GM18511 (cell line): ENCODE results near the gene UBTD1.
A peak's percentile ranks its signal among the peaks of the same experiment; 100 is the strongest.

Experiments used
- ATAC-seq: cut with Tn5 transposase; IDR thresholded peaks from one replicate; pipeline ENCODE4 v1.9.1; 2021; ENCODE audit warnings: mild to moderate bottlenecking, moderate library complexity; ENCODE audit not compliant: unreplicated experiment

The UBTD1 gene

DNA sequence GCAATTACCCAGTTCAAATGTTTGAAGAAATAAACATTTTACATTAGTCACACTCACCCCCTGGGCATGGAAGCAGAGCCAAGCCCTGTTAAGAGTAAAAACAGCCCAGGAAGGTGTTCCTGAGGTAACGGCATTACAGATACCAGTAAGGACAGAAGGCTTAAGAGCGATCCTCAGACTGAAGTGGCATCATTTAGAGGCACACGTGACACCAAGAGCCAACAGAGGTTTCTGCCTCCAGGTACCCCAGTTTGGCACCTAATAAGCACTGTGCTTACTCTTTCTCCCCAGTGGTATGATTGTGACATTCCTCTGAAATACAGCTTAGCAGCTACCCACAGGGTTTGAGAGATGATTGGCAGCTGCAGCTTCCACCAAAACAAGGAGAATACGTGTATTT is 17.7 kb upstream of the UBTD1 start:
- ATAC-seq = no peak

GRCh38 chr10:97482381-97482780 is 16.3 kb upstream of the UBTD1 start:
- no peak for ATAC-seq

DNA sequence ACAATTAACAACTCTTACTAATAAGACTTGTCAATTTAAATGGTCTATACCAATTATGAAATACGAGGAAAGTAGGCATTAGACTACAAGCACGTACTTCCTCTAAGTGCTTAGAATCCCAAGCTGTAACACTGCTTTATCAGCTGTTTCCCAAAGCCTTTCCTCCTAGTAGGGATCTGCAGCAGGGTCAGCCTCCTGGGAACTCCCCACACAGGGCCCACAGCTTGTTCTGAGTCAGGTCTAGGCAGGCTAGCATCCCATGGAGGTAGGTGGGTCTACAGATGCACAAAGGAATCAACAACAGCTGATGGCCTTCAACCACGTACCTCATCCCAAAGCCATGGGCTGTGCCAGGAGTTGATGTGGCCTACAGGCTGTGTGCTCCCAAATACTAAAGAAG is 15.2 kb upstream of the UBTD1 start:
- ATAC-seq = no peak

- no peak for ATAC-seq
These were observed 14.8 kb upstream of the UBTD1 start for GRCh38 chr10:97483921-97484320.

DNA sequence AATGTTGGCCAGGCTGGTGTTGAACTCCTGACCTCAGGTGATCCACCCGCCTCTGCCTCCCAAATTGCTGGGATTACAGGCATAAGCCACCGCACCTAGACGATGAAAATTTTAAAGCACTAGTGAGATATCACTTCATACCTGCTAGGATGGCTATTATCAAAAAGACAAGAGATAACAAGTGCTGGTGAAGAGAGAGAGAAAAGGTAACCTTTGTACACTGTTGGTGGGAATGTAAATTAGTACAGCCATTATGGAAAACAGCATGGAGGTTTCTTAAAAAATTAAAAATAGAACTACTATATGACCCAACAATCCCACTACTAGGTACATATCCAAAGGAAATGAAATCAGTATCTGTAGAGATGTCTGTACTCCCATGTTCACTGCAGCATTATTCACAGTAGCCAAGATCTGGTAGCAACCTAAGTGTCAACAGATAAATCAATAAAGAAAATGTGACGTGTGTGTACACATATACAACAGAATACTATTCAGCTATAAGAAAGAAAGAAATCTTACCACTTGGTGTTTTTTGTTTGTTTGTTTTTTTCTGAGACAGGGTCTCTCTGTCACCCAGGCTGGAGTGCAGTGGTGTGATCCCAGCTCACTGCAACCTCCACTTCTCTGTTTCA is 13.0 kb upstream of the UBTD1 start:
- no peak for ATAC-seq

DNA sequence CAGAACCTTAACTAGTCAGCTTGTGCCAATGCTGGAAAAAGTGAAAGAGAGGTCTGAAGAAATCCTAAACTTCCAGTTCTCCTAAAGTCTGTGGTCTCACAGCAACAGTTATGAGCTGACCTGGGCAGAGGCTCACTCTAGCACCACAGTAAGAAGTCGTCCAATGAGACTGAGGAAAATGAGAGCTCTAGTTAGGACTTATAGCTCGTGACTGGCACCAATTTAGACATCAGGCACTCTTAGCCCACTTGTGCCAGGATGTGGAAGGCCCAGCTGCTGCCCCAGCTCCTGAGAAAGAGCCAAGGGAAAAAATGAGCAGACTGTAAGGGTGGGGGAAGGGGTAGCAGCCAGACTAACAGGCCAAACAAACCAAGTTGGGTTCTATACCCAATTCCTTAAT is 8.1 kb upstream of the UBTD1 start:
- no peak for ATAC-seq

- no peak for ATAC-seq
These were observed 4.6 kb upstream of the UBTD1 start for GRCh38 chr10:97494151-97494550.

- ATAC-seq = no peak
These were observed 3.7 kb upstream of the UBTD1 start for GRCh38 chr10:97494863-97495506.

DNA sequence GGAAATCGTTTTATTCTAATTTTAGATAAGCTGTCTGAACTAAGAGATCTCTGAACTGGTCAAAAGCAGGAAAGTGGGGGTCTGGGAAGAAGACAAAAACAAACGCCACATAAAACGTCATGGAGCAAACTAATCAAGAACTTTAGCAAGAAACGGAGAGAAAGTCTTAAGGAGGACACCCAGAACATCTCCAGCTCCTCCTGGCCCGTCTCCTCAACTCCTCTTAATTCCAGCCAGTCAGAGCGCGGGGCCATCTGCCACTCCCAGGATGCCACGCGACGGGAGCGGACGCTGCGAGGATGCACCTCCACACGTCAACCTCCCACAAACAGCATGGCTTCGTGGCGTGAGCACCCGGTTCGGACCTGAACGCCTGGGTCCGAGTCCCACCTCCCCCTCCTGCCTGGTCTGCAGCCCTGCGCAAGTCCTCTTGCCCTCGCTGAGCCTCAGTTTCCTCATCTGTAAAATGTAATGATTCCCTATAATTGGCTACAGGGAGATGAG is 1.1 kb upstream of the UBTD1 start:
- ATAC-seq = peak; percentile 43

DNA sequence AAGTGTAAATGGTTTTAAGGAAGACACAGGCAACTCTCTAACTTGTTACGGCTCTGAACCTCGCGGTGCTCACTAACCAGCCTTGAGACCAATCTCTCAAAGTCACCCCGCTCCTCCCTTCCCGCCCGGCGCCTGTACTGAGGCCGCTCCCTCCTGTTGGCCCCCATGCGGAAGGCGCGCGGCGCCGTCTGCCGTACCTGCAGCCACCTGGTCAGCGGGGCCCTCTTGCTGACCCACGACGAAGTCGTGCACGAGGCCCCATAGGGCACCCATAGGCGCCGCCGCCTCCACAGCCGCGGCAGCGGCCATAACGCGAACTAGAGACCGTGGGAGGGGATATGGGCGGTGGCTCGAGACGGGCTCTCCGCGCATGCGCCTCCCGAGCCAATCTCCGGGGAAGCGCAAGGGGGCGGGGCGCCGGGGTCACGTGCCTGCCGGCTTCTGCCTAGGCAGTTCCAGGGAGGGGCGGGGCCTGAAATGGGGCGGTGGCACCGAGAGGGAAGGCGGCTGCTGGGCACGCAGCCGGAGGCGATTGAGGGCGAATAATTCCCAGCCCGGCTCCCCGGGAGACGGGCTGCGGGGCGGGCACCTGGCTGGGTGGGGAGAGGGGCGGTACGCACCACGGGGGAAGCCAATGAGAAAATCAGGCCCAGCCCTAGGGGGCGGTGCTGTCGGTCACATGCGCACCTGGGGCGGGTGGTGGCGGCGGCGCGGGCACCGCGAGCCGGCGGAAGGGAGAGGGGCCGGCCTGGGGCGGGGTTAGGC is 466 bp upstream of the UBTD1 start, which contains the start of gene MMS19:
Gene MMS19, minus strand, starts transcription at position 347 of the 765 bp plus-strand sequence. Its CDS starts 38 bp downstream, at position 309.
- ATAC-seq = peak; percentile 92

- no peak for ATAC-seq
These were observed 1.0 kb downstream of the UBTD1 start for GRCh38 chr10:97499561-97500296.

DNA sequence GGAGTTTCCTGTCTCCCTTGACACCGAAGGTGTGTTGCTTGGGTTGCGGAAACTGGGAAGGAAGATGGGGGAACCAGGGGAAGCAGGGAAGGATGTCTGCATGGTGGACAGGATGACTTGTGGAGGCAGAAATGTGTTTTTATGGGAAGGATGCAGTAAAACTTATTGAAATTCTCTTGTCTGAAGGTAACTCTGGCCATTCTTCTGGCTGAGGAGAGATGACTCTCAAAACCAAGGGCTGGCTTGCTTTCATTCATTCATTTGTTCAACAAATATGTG is 1.5 kb downstream of the UBTD1 start:
- ATAC-seq = no peak

DNA sequence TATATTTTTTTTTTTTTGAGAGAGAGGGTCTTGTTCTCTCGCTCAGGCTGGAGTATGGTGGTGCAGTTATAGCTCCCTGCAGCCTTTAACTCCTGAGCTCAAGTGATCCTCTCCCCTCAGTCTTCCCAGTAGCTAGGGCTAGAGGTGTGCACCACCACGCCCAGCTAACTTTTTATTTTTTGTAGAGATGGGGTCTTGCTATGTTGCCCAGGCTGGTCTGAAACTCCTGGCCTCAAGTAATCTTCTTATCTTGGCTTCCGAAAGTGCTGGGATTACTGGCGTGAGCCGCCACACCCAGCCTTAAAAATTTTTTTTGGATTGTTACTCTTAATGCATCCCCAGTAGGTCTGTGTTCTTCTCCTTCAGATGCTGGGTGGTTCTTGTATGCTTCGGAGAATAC is 4.2 kb downstream of the UBTD1 start:
- ATAC-seq = no peak

DNA sequence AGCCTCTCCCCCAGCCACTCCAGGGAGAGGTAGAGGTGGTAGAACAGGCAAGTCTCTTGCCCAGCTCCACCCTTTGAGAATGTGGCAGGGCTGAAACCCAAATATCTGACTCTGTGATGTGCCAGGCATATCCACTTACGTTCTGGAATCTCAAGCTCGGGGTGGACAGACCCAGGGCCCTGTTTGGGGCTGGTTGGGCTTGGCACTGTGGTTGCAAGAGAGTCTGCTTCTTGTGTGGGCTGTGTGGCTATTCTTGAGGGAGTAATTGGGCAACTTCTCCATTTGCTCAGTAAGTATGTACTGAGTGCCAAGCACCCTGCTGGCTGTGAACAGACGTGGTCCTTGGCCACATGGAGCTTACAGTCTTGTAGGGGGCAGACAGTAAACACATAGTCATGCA is 4.7 kb downstream of the UBTD1 start:
- no peak for ATAC-seq

- no peak for ATAC-seq
These were observed 6.4 kb downstream of the UBTD1 start for GRCh38 chr10:97505152-97505551.

GRCh38 chr10:97506199-97506991 is 7.7 kb downstream of the UBTD1 start:
- ATAC-seq = no peak

DNA sequence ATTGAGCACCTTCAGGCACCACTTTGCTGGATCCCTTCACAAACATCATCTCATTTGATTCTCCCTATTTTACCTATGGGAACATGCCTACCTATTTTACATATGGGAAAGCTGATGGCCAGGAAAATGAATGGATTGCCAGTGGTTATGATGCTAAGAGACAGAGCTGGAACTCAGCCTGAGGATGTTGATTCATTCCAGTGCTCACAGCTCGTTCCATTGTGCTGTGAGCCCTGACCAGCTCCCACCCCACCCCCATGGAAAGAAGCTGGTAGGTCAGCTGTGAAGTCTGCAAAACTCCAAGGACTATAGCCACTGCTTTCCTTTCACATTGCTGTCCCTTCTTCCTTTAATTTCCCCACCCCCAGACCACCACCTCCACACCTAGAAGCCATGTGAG is 9.6 kb downstream of the UBTD1 start:
- ATAC-seq = no peak

- ATAC-seq = no peak
These were observed 10.5 kb downstream of the UBTD1 start for GRCh38 chr10:97509120-97509680.

GRCh38 chr10:97510686-97511085 is 12.0 kb downstream of the UBTD1 start:
- no peak for ATAC-seq

GRCh38 chr10:97511711-97512440 is 13.2 kb downstream of the UBTD1 start:
- no peak for ATAC-seq
